T-cell (primary cell): Measurements from ENCODE around the gene SPTAN1. TPM values are rescaled to one million over a fixed set of nuclear protein-coding genes. Genes with fewer than 3 reads are reported as not detected.

Experiments
- ATAC-seq, 4 experiments: fragments of 200-7000 bp in 3 of 4; fragments of 150-1000 bp in 1 of 4; cut with Tn5 transposase; replicated peaks in 1 of 4; 1 replicate in 3 of 4; 2 replicates in 1 of 4; pipeline ENCODE4 v1.10.0; 2021; ENCODE audit warnings: moderate library complexity in 3 of 4, mild to moderate bottlenecking in 2 of 4, moderate number of reproducible peaks in 1 of 4
- CTCF ChIA-PET, 2 donors: fragments of 300-600 bp; sonication (Branson Sonifier 250); formaldehyde crosslinking; loops; one replicate each; lab custom pipeline; 2022; ENCODE audit warnings: antibody characterized with exemption in 2 of 2; lab: Charles Lee
- POLR2A ChIA-PET, 2 donors: fragments of 300-600 bp; sonication (Branson Sonifier 250); formaldehyde crosslinking; loops; one replicate each; lab custom pipeline; 2022; ENCODE audit warnings: antibody characterized with exemption in 2 of 2; lab: Charles Lee
- DNase-seq, 35 experiments: peaks; one replicate each; pipeline versions ENCODE4 v3.0.0 to v3.0.0-alpha.2; 2013 to 2023
- H3K27ac ChIP-seq: one replicate; pipeline ENCODE4 v1.5.1; 2013; ENCODE audit warnings: low read length
- H3K27me3 ChIP-seq, 2 experiments: replicated peaks in 1 of 2; 1 replicate in 1 of 2; 2 replicates in 1 of 2; pipeline versions ENCODE4 v1.6.1 to v1.7.0; 2013; ENCODE audit warnings: low read length in 1 of 2, mixed read lengths in 1 of 2; ENCODE audit not compliant: control insufficient read depth in 2 of 2, insufficient read depth in 2 of 2; ENCODE audit errors: extremely low read depth in 1 of 2
- H3K36me3 ChIP-seq, 2 donors: 1 replicate in 1 of 2; 2 replicates in 1 of 2; pipeline versions ENCODE4 v1.6.1 to v1.7.0; 2013; ENCODE audit warnings: low read length in 1 of 2; ENCODE audit not compliant: control insufficient read depth in 2 of 2, insufficient read depth in 1 of 2; ENCODE audit errors: extremely low read depth in 1 of 2
- H3K4me1 ChIP-seq, 2 experiments: 1 replicate in 1 of 2; 2 replicates in 1 of 2; pipeline versions ENCODE4 v1.6.1 to v1.7.0; 2013; ENCODE audit warnings: low read length in 2 of 2, mixed read lengths in 1 of 2; ENCODE audit not compliant: insufficient read depth in 2 of 2, control insufficient read depth in 1 of 2; ENCODE audit errors: extremely low read depth in 1 of 2
- H3K4me3 ChIP-seq, 2 donors: 1 replicate in 1 of 2; 2 replicates in 1 of 2; pipeline versions ENCODE4 v1.5.1 to v1.7.0; 2013; ENCODE audit warnings: mild to moderate bottlenecking in 2 of 2, low read length in 1 of 2, moderate library complexity in 1 of 2; ENCODE audit not compliant: control insufficient read depth in 1 of 2; ENCODE audit errors: extremely low read depth in 1 of 2
- H3K9me3 ChIP-seq: 2 replicates; pipeline ENCODE4 v1.7.0; 2013
- H3K27ac Mint-ChIP-seq, 2 donors: one replicate each; pipeline ENCODE4 v1.8.0; 2020 to 2021; ENCODE audit warnings: mild to moderate bottlenecking in 2 of 2, mixed read lengths in 2 of 2
- H3K27me3 Mint-ChIP-seq, 2 donors: one replicate each; pipeline ENCODE4 v1.8.0; 2021 to 2022; ENCODE audit warnings: mixed read lengths in 2 of 2
- H3K36me3 Mint-ChIP-seq: one replicate; pipeline ENCODE4 v1.8.0; 2021; ENCODE audit warnings: mixed read lengths
- H3K4me1 Mint-ChIP-seq, 3 donors: one replicate each; pipeline ENCODE4 v1.8.0; 2020 to 2022; ENCODE audit warnings: mixed read lengths in 3 of 3, mild to moderate bottlenecking in 1 of 3
- H3K4me3 Mint-ChIP-seq, 3 donors: one replicate each; pipeline ENCODE4 v1.8.0; 2020 to 2022; ENCODE audit warnings: mild to moderate bottlenecking in 3 of 3, mixed read lengths in 3 of 3, moderate library complexity in 3 of 3
- H3K9me3 Mint-ChIP-seq, 3 donors: one replicate each; pipeline ENCODE4 v1.8.0; 2020 to 2022; ENCODE audit warnings: mixed read lengths in 3 of 3
- WGBS: methylation state at CpG from one replicate; pipeline ENCODE4 v1.1.5; 2013; ENCODE audit warnings: missing lambda C conversion rate; ENCODE audit not compliant: insufficient coverage; 5-methylcytosine and 5-hydroxymethylcytosine counted together
- total RNA-seq, 35 experiments: library from RNA in 6 of 35; stranded (reverse) in 6 of 35; fragments of 120-200 nt in 1 of 35; gene quantifications; one replicate each; pipeline versions ENCODE4 v1.2.1 to v1.2.4 and lab custom pipeline; 2013 to 2026

The SPTAN1 gene
- total RNA-seq, 5 donors from 2014 or later (not counting 1 experiment from before 2014, with no cell fraction given): 446 to 594 (median 461) TPM

DNA sequence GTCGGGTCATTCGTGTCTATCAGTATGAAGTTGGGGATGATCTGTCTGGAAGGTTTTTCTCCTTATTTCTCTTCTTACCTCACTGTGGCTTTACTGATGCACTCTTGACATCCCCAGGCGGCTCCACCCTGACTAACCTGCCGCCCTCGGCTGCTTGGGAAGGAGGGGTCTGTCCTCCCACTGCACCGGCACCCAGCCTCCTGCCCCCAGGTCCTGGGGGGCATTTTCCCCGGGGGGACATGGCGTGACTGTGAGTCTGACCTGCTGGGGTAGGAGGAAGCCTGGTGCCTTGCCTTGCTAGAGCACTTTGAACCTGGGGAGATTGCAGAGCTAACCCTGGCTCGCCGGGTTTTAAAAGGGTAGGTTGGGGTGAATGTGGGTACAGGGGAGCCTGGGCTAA, 76.7 kb downstream of the SPTAN1 start:
- Histone ChIP-seq H3K36me3 (peaks cover 56 to 98% of the 10 kb centered on the region in 2 donors), H3K27me3 (no peaks in the 10 kb centered on the region), H3K9me3 (no peaks in the 10 kb centered on the region), H3K4me3 (no peak overlapping the region), H3K27ac (no peak overlapping the region), H3K4me1 (no peaks in the 10 kb centered on the region)
- ATAC-seq: no peak
- H3K4me1 Mint-ChIP-seq: no peaks in the 10 kb centered on the region
- H3K27ac Mint-ChIP-seq: no peak overlapping the region
- 94% methylated on average over 8 of the region's 10 CpGs for WGBS
- H3K27me3 Mint-ChIP-seq: no peaks in the 10 kb centered on the region
- DNase-seq: no peak
- peaks cover 45% of the 10 kb centered on the region for H3K36me3 Mint-ChIP-seq
- no peak overlapping the region for H3K4me3 Mint-ChIP-seq
- CTCF ChIA-PET: no interaction called here
- H3K9me3 Mint-ChIP-seq: no peaks in the 10 kb centered on the region
- POLR2A ChIA-PET: no interaction called here

DNA sequence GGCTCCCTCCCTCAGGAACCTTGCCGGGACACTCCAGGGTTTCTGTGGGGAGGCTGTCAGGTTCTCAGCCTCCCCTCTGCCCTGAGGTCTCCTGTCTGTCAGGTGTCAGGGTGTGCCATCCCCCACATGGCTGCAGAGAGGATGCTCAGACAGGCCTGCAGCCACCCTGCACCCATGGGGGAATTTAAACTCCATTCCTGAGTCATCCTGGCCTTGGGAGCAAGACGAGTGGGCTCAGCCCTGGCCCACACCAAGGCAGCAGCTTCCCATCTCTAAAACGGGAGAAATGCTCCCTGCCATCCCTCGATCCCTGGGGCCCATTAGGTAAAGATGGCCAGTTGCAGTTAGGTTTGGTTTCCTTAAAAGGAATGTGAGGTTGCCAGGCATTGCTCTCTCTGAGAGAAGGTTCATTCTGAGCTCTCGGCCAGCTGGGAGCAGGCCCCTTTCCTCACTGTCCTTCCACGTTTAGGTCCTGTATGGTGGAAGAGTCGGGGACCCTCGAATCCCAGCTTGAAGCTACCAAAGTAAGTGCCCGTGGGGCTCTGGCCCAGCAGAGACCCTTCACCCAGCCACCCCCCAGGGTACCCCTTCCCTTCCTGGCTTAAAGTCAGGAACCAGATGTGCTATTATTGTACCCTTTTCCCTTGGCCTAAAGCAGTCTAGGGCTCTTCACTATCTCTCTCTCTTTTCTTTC, 77.6 kb downstream of the SPTAN1 start:
- CTCF ChIA-PET: no interaction called here
- no peak overlapping the region for H3K27ac Mint-ChIP-seq
- H3K4me3 Mint-ChIP-seq: no peak overlapping the region
- ATAC-seq (no peak), DNase-seq (no peak)
- Histone ChIP-seq H3K27ac (no peak overlapping the region), H3K4me1 (no peaks in the 10 kb centered on the region), H3K9me3 (no peaks in the 10 kb centered on the region), H3K4me3 (no peak overlapping the region), H3K36me3 (peaks cover 51 to 92% of the 10 kb centered on the region in 2 donors), H3K27me3 (no peaks in the 10 kb centered on the region)
- POLR2A ChIA-PET: no interaction called here
- 76% methylated on average over 5 of the region's 9 CpGs for WGBS
- no peaks in the 10 kb centered on the region for H3K4me1 Mint-ChIP-seq
- no peaks in the 10 kb centered on the region for H3K27me3 Mint-ChIP-seq
- peaks cover 38% of the 10 kb centered on the region for H3K36me3 Mint-ChIP-seq
- H3K9me3 Mint-ChIP-seq: no peaks in the 10 kb centered on the region

- Histone ChIP-seq H3K9me3 (no peaks in the 10 kb centered on the region), H3K4me3 (no peak overlapping the region), H3K36me3 (peaks cover 41 to 76% of the 10 kb centered on the region in 2 donors), H3K27me3 (no peaks in the 10 kb centered on the region), H3K27ac (no peak overlapping the region), H3K4me1 (no peaks in the 10 kb centered on the region)
- no peak for DNase-seq
- no peaks in the 10 kb centered on the region for H3K9me3 Mint-ChIP-seq
- no peak overlapping the region for H3K4me3 Mint-ChIP-seq
- ChIA-PET POLR2A (interaction anchor here in 1 of 2 donors (0.6 kb wide), 1 partner anchor 10 kb away, joined by 3 read pairs; no protein-coding TSS in a partner anchor), CTCF (no interaction called here)
- H3K4me1 Mint-ChIP-seq: no peaks in the 10 kb centered on the region
- no peaks in the 10 kb centered on the region for H3K27me3 Mint-ChIP-seq
- 100% methylated on average over 1 of the region's 9 CpGs for WGBS
- peaks cover 26% of the 10 kb centered on the region for H3K36me3 Mint-ChIP-seq
- H3K27ac Mint-ChIP-seq: no peak overlapping the region
- no peak for ATAC-seq
Measured at GRCh38 chr9:128631636-128632035, 79.2 kb downstream of the SPTAN1 start.

DNA sequence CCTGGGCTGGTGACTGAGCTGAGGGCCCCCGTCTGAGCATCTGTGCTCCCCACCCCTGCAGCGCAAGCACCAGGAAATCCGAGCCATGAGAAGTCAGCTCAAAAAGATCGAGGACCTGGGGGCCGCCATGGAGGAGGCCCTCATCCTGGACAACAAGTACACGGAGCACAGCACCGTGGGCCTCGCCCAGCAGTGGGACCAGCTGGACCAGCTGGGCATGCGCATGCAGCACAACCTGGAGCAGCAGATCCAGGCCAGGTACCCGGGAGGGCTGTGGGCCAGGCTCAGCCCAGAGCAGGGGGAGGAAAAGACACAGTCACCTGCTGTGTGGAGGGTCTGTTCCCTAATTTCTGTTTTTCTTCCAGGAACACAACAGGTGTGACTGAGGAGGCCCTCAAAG, 79.7 kb downstream of the SPTAN1 start:
- DNase-seq (no peak), ATAC-seq (no peak)
- Mint-ChIP-seq H3K9me3 (no peaks in the 10 kb centered on the region), H3K36me3 (peaks cover 26% of the 10 kb centered on the region), H3K4me1 (no peaks in the 10 kb centered on the region), H3K4me3 (no peak overlapping the region), H3K27me3 (no peaks in the 10 kb centered on the region), H3K27ac (no peak overlapping the region)
- Histone ChIP-seq H3K9me3 (no peaks in the 10 kb centered on the region), H3K4me3 (no peak overlapping the region), H3K4me1 (no peaks in the 10 kb centered on the region), H3K36me3 (peaks cover 39 to 71% of the 10 kb centered on the region in 2 donors), H3K27ac (no peak overlapping the region), H3K27me3 (no peaks in the 10 kb centered on the region)
- WGBS: 97% methylated on average over 9 of the region's 10 CpGs
- POLR2A ChIA-PET: interaction anchor here in 1 of 2 donors (0.6 kb wide), 1 partner anchor 10 kb away, joined by 3 read pairs; no protein-coding TSS in a partner anchor
- CTCF ChIA-PET: no interaction called here

- Mint-ChIP-seq H3K27ac (no peak overlapping the region), H3K36me3 (peaks cover 26% of the 10 kb centered on the region), H3K9me3 (no peaks in the 10 kb centered on the region), H3K4me1 (no peaks in the 10 kb centered on the region), H3K4me3 (no peak overlapping the region), H3K27me3 (no peaks in the 10 kb centered on the region)
- no peak overlapping the region for H3K4me3 ChIP-seq
- DNase-seq (no peak), ATAC-seq (no peak)
- H3K27me3 ChIP-seq: no peaks in the 10 kb centered on the region
- CTCF ChIA-PET: no interaction called here
- 96% methylated on average over 14 of the region's 14 CpGs for WGBS
- peaks cover 35 to 67% of the 10 kb centered on the region in 2 donors for H3K36me3 ChIP-seq
- no peaks in the 10 kb centered on the region for H3K9me3 ChIP-seq
- H3K4me1 ChIP-seq: no peaks in the 10 kb centered on the region
- H3K27ac ChIP-seq: no peak overlapping the region
- POLR2A ChIA-PET: interaction anchor here in 1 of 2 donors (0.6 kb wide), 1 partner anchor 10 kb away, joined by 3 read pairs; no protein-coding TSS in a partner anchor
Measured at GRCh38 chr9:128632486-128632885, 80.1 kb downstream of the SPTAN1 start.

GRCh38 chr9:128633057-128633456, 80.7 kb downstream of the SPTAN1 start:
- Mint-ChIP-seq H3K9me3 (no peaks in the 10 kb centered on the region), H3K27ac (no peak overlapping the region), H3K4me1 (no peaks in the 10 kb centered on the region), H3K36me3 (peaks cover 21% of the 10 kb centered on the region), H3K4me3 (no peak overlapping the region), H3K27me3 (no peaks in the 10 kb centered on the region)
- Histone ChIP-seq H3K27me3 (no peaks in the 10 kb centered on the region), H3K4me1 (no peaks in the 10 kb centered on the region), H3K9me3 (no peaks in the 10 kb centered on the region), H3K27ac (no peak overlapping the region), H3K4me3 (no peak overlapping the region), H3K36me3 (peaks cover 29 to 62% of the 10 kb centered on the region in 2 donors)
- no peak for ATAC-seq
- WGBS: 96% methylated on average over 15 of the region's 21 CpGs
- POLR2A ChIA-PET: no interaction called here
- no peak for DNase-seq
- CTCF ChIA-PET: no interaction called here
